ENCODE results near the gene LRP3.
"Not testable (repeated sequence)": the region's sequence is repeated elsewhere in the genome, so short reads cannot be mapped to it uniquely, and the experiment has no call there.

The LRP3 gene

DNA sequence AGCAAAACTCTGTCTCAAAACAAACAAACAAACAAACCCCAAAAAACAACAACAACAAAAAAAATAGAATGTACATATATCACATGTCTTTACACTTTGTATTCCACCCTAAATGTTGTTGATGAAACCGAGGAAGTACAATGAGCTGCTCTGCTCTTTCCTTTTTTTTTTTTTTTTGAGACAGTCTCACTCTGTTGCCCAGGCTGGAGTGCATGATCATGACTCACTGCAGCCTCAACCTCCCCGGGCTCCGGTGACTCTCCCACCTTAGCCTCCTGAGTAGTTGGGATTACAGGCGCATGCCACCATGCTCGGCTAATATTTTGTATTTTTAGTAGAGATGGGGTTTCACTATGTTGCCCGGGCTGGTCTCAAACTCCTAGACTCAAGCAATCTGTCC lies 30.6 kb upstream of the LRP3 start:
- Histone ChIP-seq H2AFZ (ENCODE audit: low read depth, low read length) (no peak overlapping the region), H3K36me3 (ENCODE audit: insufficient read depth, low read length) (no peaks in the 10 kb centered on the region), H3K27me3 (ENCODE audit: insufficient read depth, low read length) (no peaks in the 10 kb centered on the region), H3K9me3 (ENCODE audit: low read length) (peaks cover 5% of the 10 kb centered on the region), H3K4me3 (ENCODE audit: low read length) (no peak overlapping the region), H3K4me1 (ENCODE audit: insufficient read depth, low read length) (no peaks in the 10 kb centered on the region)

DNA sequence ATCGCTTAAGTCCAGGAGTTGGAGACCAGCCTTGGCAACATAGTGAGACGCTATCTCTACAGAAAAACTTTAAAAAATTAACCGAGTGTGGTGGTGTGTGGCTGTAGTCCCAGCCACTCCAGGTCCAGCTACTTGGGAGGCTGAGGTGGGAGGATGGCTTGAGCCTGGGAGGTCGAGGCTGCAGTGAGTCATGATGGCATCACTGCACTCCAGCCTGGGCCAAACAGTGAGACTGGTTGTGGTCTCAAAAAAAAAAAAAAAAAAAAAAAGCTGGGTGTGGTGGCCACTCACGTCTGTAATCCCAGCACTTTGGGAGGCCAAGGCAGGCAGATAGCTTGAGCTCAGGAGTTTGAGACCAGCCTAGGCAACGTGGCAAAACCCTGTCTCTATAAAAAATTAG lies 28.1 kb upstream of the LRP3 start:
- not testable (repeated sequence) for H2AFZ ChIP-seq (ENCODE audit: low read depth, low read length); H3K36me3 ChIP-seq (ENCODE audit: insufficient read depth, low read length); H3K4me3 ChIP-seq (ENCODE audit: low read length); H3K9me3 ChIP-seq (ENCODE audit: low read length); H3K27me3 ChIP-seq (ENCODE audit: insufficient read depth, low read length); H3K4me1 ChIP-seq (ENCODE audit: insufficient read depth, low read length)

DNA sequence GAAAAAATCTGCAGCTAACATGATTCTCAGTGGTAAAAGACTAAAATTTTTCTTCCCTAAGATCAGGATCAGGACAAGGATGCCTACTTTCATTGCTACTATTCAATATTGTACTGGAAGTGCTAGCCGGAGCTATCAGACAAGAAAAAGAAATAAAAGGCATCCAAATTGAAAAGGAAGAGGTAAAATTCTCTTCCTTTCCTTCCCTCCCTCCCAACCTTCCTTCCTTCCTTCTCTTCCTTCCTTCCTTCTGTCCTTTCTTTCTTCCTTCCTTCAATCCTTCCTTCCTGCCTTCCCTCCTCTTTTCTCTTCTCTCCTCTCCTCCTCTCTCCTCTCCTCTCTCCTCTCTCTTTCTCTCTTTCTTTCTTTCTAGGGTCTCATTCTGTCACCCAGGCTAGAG lies 26.7 kb upstream of the LRP3 start:
- no peaks in the 10 kb centered on the region for H3K27me3 ChIP-seq (ENCODE audit: insufficient read depth, low read length)
- H2AFZ ChIP-seq (ENCODE audit: low read depth, low read length), result no peak overlapping the region
- H3K4me3 ChIP-seq (ENCODE audit: low read length), result no peak overlapping the region
- H3K4me1 ChIP-seq (ENCODE audit: insufficient read depth, low read length), result no peaks in the 10 kb centered on the region
- H3K9me3 ChIP-seq (ENCODE audit: low read length), result peaks cover 5% of the 10 kb centered on the region
- no peaks in the 10 kb centered on the region for H3K36me3 ChIP-seq (ENCODE audit: insufficient read depth, low read length)

DNA sequence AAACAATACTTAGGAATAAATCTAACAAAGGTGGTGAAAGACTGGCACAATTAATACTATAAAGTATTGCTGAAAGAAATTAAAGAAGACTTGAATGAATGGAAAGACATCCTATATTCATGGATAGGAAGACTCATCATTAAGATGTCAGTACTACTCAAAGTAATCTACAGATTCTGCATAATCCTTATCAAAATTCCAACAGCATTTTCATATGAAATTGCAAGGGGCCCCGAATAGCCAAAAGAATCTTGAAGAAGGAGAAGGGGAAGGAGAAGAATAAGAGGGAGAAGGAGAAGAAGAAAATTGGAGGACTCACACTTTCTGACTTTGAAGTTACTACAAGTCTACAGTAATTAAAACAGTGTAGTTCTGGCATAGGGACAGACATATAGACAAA lies 25.6 kb upstream of the LRP3 start:
- H3K27me3 ChIP-seq (ENCODE audit: insufficient read depth, low read length), result no peaks in the 10 kb centered on the region
- H2AFZ ChIP-seq (ENCODE audit: low read depth, low read length), result no peak overlapping the region
- H3K4me3 ChIP-seq (ENCODE audit: low read length), result no peak overlapping the region
- H3K4me1 ChIP-seq (ENCODE audit: insufficient read depth, low read length), result peaks cover 5% of the 10 kb centered on the region
- no peaks in the 10 kb centered on the region for H3K36me3 ChIP-seq (ENCODE audit: insufficient read depth, low read length)
- H3K9me3 ChIP-seq (ENCODE audit: low read length), result peaks cover 5% of the 10 kb centered on the region

DNA sequence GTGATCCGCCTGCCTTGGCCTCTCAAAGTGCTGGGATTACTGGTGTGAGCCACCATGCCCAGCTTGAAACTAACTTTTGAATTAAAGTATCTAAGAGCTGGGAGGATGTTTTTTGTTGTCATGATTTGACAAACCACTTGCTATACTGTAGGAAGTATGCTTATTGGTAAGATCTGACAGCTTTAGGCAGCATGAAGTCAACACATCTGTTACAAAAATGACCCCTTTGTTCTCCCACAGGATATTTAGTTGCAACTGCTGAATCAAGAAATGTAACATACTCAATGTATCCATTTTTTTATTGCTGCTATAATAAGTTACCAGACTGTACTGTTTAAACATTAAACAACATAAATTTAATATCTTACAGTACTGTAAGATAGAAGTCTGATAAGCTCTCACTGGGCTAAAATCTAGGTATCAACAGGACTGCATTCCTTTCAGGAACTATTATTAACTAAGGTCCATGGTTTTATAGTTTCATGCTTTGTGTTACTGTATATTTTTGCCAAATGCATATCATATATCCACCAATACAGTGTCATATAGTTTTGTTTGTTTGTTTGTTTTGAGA lies 22.8 kb upstream of the LRP3 start:
- Histone ChIP-seq H3K9me3 (ENCODE audit: low read length) (peaks cover 5% of the 10 kb centered on the region), H3K4me3 (ENCODE audit: low read length) (no peak overlapping the region)

DNA sequence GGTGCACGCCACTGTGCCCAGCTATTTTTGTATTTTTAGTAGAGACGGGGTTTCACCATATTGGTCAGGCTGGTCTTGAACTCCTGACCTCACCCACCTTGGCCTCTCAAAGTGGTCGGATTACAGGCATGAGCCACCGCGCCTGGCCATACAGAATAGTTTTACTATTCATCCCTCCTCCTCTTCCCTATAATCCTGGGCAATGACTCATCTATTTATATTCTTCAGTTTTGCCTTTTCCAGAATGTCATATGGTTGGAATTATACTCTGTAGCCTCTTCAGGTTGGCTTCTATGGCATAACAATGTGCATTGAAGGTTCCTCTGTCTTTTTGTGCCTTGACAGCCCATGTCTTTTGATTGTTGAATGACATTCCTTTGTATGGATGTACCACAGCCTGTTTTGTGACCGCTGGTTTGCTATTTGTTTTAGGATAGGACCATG lies 22.2 kb upstream of the LRP3 start:
- H3K36me3 ChIP-seq (ENCODE audit: insufficient read depth, low read length), result no peaks in the 10 kb centered on the region
- no peaks in the 10 kb centered on the region for H3K27me3 ChIP-seq (ENCODE audit: insufficient read depth, low read length)
- peaks cover 15% of the 10 kb centered on the region for H3K4me1 ChIP-seq (ENCODE audit: insufficient read depth, low read length)
- H3K9me3 ChIP-seq (ENCODE audit: low read length), result peaks cover 5% of the 10 kb centered on the region
- H3K4me3 ChIP-seq (ENCODE audit: low read length), result no peak overlapping the region
- H2AFZ ChIP-seq (ENCODE audit: low read depth, low read length), result no peak overlapping the region

More for the DNA sequence above, 22.8 kb upstream of the LRP3 start:
- H3K27me3 ChIP-seq (ENCODE audit: insufficient read depth, low read length), result no peaks in the 10 kb centered on the region
- H3K36me3 ChIP-seq (ENCODE audit: insufficient read depth, low read length), result no peaks in the 10 kb centered on the region
- H2AFZ ChIP-seq (ENCODE audit: low read depth, low read length), result no peak overlapping the region
- H3K4me1 ChIP-seq (ENCODE audit: insufficient read depth, low read length), result peaks cover 15% of the 10 kb centered on the region

DNA sequence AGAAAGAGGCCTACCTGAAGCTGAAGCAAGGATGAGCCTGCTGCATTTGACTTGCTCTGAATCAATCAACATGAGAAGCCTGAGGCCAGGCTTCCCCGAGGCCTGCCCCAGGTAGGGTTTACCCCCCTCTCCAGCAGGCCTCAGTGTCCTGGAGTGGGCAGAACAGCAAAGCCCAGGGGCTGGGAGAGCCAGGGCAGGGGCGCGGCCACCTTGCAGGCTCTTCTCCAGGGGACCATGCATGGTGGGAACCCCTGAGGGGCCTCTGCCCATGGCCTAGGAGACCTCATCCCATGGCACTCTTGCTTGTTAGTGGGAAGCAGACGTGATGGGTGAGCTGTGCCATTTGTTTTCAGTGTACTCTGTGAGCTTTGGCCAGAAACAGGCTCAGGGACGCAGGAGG lies 19.9 kb upstream of the LRP3 start:
- no peaks in the 10 kb centered on the region for H3K9me3 ChIP-seq (ENCODE audit: low read length)
- peaks cover 20% of the 10 kb centered on the region for H3K4me1 ChIP-seq (ENCODE audit: insufficient read depth, low read length)
- no peak overlapping the region for H3K4me3 ChIP-seq (ENCODE audit: low read length)
- no peak overlapping the region for H2AFZ ChIP-seq (ENCODE audit: low read depth, low read length)
- no peaks in the 10 kb centered on the region for H3K36me3 ChIP-seq (ENCODE audit: insufficient read depth, low read length)
- no peaks in the 10 kb centered on the region for H3K27me3 ChIP-seq (ENCODE audit: insufficient read depth, low read length)

DNA sequence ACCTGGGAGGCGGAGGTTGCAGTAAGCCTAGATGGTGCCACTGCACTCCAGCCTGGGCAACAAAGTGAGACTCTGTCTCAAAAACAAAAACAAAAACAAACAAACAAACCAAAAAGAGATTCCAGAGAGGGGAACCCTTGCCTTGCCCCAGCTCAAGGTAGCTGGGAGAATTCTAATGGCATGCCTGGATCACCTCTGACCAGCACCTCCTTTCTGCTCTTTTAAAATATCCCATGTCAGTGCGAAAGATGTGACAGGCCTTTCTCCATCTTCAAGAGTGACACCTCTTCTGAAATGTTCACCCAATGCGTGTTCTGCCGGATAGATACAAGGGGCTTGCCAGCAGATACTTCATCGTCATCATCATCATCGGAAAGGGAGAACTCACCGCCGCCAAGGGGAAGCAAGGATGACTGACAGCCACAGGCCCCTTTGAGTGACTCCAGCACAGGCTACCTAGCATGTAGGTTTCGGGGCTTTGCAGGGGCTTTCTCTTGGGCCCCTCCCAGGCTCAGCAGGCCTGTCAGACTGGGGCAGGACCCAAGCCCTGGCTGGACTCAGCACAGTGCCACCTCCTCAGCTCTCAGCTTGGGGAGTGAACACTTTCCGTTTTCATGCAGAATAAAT lies 18.9 kb upstream of the LRP3 start:
- Histone ChIP-seq H3K36me3 (ENCODE audit: insufficient read depth, low read length) (no peaks in the 10 kb centered on the region), H3K4me1 (ENCODE audit: insufficient read depth, low read length) (peaks cover 20% of the 10 kb centered on the region), H3K27me3 (ENCODE audit: insufficient read depth, low read length) (no peaks in the 10 kb centered on the region), H3K9me3 (ENCODE audit: low read length) (no peaks in the 10 kb centered on the region), H3K4me3 (ENCODE audit: low read length) (peak overlapping the region; percentile 82), H2AFZ (ENCODE audit: low read depth, low read length) (no peak overlapping the region)

DNA sequence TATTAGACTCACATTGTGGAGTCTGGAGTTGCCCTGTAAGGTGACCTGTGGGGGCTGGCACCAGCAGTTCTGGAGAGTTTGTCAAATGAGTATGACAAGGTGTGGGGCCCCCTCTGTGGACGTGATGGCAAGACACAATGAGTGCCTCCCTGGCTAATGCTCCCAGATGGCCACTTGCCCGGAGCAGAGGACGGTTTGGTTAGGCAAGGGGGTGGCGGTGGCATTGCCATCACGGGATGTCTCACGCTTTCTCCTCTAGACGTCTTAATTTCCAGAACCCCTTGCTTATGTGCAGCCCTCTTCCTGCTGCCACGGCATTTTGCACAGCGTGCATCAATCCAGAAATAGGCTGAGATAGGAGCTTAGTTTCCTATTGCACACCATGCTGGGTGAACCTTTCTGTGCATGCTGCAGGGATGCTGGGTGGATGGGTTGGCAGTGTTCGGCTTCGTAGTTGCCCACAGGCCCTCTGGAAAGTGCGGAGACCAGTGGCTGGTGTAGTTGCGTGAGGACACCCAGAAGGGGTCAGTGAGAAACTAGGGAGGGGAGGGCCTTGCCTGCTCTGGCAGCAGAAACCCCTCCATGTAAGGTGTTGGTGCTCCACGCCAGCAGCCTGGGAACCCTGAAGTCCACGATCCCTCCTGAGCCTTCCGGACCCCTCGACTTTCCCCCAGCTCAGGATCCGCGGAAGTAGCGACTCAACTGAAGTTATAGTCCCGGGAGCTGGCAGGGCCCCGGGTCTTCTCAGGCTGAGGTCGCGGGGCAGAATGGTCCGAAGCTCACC lies 18.1 kb upstream of the LRP3 start:
- H3K4me1 ChIP-seq (ENCODE audit: insufficient read depth, low read length), result peaks cover 20% of the 10 kb centered on the region
- no peaks in the 10 kb centered on the region for H3K9me3 ChIP-seq (ENCODE audit: low read length)
- H3K4me3 ChIP-seq (ENCODE audit: low read length), result peak overlapping the region; percentile 82
- peak overlapping the region; percentile 43 for H2AFZ ChIP-seq (ENCODE audit: low read depth, low read length)
- H3K27me3 ChIP-seq (ENCODE audit: insufficient read depth, low read length), result no peaks in the 10 kb centered on the region
- no peaks in the 10 kb centered on the region for H3K36me3 ChIP-seq (ENCODE audit: insufficient read depth, low read length)

DNA sequence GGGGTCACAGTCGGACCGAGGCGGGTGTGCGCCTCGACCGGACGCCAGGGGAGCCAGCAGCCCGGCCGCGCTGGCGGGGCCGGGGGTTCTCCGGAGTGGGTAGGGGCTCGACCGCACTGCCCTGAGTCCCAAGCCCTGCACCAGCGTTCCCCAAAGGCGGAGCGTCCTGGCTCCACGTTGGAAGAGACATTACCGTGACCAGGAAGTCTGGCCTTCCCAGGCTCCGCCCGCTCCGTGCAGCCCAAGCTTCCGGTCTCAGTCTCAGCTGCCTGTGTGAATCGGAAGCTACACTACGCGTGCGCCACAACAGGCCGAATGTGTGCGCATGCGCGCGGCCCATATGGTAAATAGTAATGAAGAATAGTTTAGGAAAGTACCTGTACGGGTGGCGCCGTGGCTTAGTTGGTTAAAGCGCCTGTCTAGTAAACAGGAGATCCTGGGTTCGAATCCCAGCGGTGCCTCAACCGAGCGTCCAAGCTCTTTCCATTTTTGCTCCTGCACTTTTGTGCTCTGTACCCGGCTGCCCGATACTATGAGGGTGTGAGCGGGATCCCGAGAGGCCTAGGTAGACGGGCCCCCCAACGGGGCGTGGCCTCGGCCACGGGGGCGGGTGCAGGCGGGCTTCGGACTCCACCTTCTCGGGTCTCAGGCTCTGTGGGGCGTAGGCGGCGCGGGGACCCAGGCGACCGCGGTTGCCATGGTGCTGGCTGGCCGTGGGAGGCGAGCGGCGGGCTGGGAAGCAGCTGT lies 17.3 kb upstream of the LRP3 start:
- H3K36me3 ChIP-seq (ENCODE audit: insufficient read depth, low read length), result no peaks in the 10 kb centered on the region
- H2AFZ ChIP-seq (ENCODE audit: low read depth, low read length), result peak overlapping the region; percentile 43
- peak overlapping the region; percentile 82 for H3K4me3 ChIP-seq (ENCODE audit: low read length)
- peaks cover 20% of the 10 kb centered on the region for H3K4me1 ChIP-seq (ENCODE audit: insufficient read depth, low read length)
- H3K27me3 ChIP-seq (ENCODE audit: insufficient read depth, low read length), result no peaks in the 10 kb centered on the region
- H3K9me3 ChIP-seq (ENCODE audit: low read length), result no peaks in the 10 kb centered on the region

DNA sequence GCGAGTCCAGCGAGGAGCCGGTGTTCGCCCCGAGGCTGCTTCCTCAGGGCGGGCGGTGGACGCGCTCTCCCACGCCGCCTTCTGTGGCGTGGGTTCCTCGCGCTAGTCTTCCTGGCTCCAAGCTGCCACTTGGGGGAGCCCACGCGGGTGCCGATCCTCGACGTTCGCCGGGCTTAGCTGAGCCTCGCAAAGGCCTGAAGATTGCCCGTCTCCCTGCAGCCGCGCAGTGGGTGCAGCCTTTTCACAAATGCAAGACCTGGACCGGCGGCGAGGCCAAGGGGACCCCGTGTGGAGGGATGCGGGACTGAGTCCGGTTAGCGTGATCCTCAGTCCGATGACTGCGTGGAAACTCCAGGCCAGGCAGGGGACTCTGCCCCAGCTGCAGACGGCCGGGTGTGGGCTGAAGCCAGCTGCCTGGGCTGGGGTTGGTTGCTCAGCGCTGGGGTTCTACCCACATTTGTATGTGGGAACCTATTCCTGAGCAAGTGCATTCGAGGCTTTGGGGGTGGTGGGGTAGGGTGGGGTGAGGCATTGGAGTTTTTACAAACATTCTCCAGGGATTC lies 16.6 kb upstream of the LRP3 start:
- Histone ChIP-seq H3K9me3 (ENCODE audit: low read length) (no peaks in the 10 kb centered on the region), H2AFZ (ENCODE audit: low read depth, low read length) (peak overlapping the region; percentile 8), H3K27me3 (ENCODE audit: insufficient read depth, low read length) (no peaks in the 10 kb centered on the region), H3K36me3 (ENCODE audit: insufficient read depth, low read length) (no peaks in the 10 kb centered on the region), H3K4me3 (ENCODE audit: low read length) (peak overlapping the region; percentile 53), H3K4me1 (ENCODE audit: insufficient read depth, low read length) (peaks cover 20% of the 10 kb centered on the region)

DNA sequence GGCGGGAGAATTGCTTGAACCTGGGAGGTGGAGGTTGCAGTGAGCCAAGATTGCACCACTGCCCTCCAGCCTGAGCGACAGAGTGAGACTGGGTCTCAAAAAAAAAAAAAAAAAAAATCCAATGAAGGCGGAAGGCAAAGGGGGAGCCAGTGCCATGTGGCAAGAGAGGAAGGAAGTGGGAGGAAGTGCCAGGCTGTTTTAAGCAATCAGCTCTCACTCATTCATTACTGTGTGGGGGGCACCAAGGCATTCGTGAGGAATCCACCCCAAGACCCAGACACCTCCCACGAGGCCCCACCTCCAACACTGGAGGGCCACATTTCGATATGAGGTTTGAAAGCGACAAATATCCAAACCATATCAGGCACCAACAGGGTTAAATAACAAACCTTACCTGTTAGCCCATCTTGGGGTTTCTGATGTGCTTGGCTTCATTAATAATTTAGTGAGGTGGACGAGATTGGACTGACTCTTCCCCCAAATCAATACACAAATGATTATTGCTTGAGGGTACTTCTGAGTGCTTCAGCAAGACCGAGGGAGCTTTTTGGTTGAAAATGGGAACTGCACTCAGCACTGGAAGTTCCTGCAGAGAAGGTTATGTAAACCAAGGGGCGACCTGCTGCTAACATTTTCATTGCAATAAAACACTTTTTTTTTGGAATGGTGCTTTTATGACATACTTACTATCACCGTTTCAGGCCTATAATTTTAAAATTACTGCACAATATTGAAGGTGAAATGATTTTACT lies 7.5 kb upstream of the LRP3 start:
- H3K4me3 ChIP-seq (ENCODE audit: low read length), result no peak overlapping the region
- H3K36me3 ChIP-seq (ENCODE audit: insufficient read depth, low read length), result no peaks in the 10 kb centered on the region
- H3K4me1 ChIP-seq (ENCODE audit: insufficient read depth, low read length), result no peaks in the 10 kb centered on the region
- peaks cover 3% of the 10 kb centered on the region for H3K27me3 ChIP-seq (ENCODE audit: insufficient read depth, low read length)
- H3K9me3 ChIP-seq (ENCODE audit: low read length), result no peaks in the 10 kb centered on the region
- H2AFZ ChIP-seq (ENCODE audit: low read depth, low read length), result no peak overlapping the region

All from neuron (in vitro differentiated cells).